GM19035 (cell line): ENCODE data around the gene CLEC18A.
"Not testable (repeated sequence)": the region's sequence is repeated elsewhere in the genome, so short reads cannot be mapped to it uniquely, and the experiment has no call there.

Experiments
- ATAC-seq: cut with Tn5 transposase; IDR thresholded peaks from one replicate; pipeline ENCODE4 v1.9.1; 2021; ENCODE audit not compliant: unreplicated experiment

Gene CLEC18A

GRCh38 chr16:69951017-69951671, at the start of gene CLEC18A:
Gene CLEC18A (plus strand): TSS chr16:69951334. CDS start chr16:69951367, 33 bp downstream.
- not testable (repeated sequence) for ATAC-seq

GRCh38 chr16:69903865-69904415, 47.2 kb upstream of the CLEC18A start:
- ATAC-seq: no peak

GRCh38 chr16:69904495-69905170, 46.5 kb upstream of the CLEC18A start:
- ATAC-seq: no peak

- no peak for ATAC-seq
These were observed 46.0 kb upstream of the CLEC18A start for GRCh38 chr16:69905171-69905555.

- ATAC-seq: no peak
These were observed 44.2 kb upstream of the CLEC18A start for GRCh38 chr16:69906838-69907401.

GRCh38 chr16:69909043-69909442, 42.1 kb upstream of the CLEC18A start:
- no peak for ATAC-seq

GRCh38 chr16:69909760-69910159, 41.4 kb upstream of the CLEC18A start:
- no peak for ATAC-seq

GRCh38 chr16:69910964-69911363, 40.2 kb upstream of the CLEC18A start:
- ATAC-seq: no peak

GRCh38 chr16:69916462-69916861, 34.7 kb upstream of the CLEC18A start:
- ATAC-seq: no peak

- ATAC-seq: no peak
These were observed 33.8 kb upstream of the CLEC18A start for GRCh38 chr16:69917311-69917710.

- no peak for ATAC-seq
These were observed 33.4 kb upstream of the CLEC18A start for GRCh38 chr16:69917739-69918138.

- no peak for ATAC-seq
These were observed 32.9 kb upstream of the CLEC18A start for GRCh38 chr16:69918241-69918640.

GRCh38 chr16:69921127-69921526, 30.0 kb upstream of the CLEC18A start:
- ATAC-seq: no peak

GRCh38 chr16:69922200-69922599, 28.9 kb upstream of the CLEC18A start:
- no peak for ATAC-seq

- no peak for ATAC-seq
These were observed 26.9 kb upstream of the CLEC18A start for GRCh38 chr16:69924041-69924775.

GRCh38 chr16:69924777-69925191, 26.4 kb upstream of the CLEC18A start:
- no peak for ATAC-seq

- ATAC-seq: no peak
These were observed 25.8 kb upstream of the CLEC18A start for GRCh38 chr16:69925311-69925710.

- no peak for ATAC-seq
These were observed 24.9 kb upstream of the CLEC18A start for GRCh38 chr16:69926241-69926640.

- ATAC-seq: no peak
These were observed 23.9 kb upstream of the CLEC18A start for GRCh38 chr16:69927056-69927757.

- ATAC-seq: no peak
These were observed 22.2 kb upstream of the CLEC18A start for GRCh38 chr16:69928856-69929400.
